Tibial nerve (tissue), 4 donors: Measurements from ENCODE around the gene PEX14. TPM values are rescaled to one million over a fixed set of nuclear protein-coding genes. Genes with fewer than 3 reads are reported as not detected.

ENCODE experiments used
- DNase-seq, 2 donors: peaks; one replicate each; pipeline ENCODE4 v3.0.0-alpha.2; 2019; ENCODE audit warnings: low spot score in 2 of 2
- H3K27ac ChIP-seq, 4 donors: fragments of 200-600 bp; sonication (generic) in 3 of 4; one replicate each; pipeline ENCODE4 v1.5.1; 2017 to 2019; ENCODE audit warnings: mild to moderate bottlenecking in 1 of 4
- H3K27me3 ChIP-seq, 2 donors: fragments of 200-600 bp; sonication (generic) in 1 of 2; one replicate each; pipeline versions ENCODE4 v1.5.1 to v1.6.0; 2017 to 2019
- H3K36me3 ChIP-seq, 3 donors: fragments of 200-600 bp; sonication (generic); one replicate each; pipeline ENCODE4 v1.5.1; 2018 to 2019
- H3K4me1 ChIP-seq, 4 donors: fragments of 200-600 bp; sonication (generic) in 3 of 4; one replicate each; pipeline ENCODE4 v1.5.1; 2017 to 2019
- H3K4me3 ChIP-seq, 4 donors: fragments of 200-600 bp; sonication (generic) in 3 of 4; one replicate each; pipeline ENCODE4 v1.5.1; 2017 to 2019; ENCODE audit warnings: mild to moderate bottlenecking in 1 of 4, moderate library complexity in 1 of 4
- H3K9me3 ChIP-seq, 4 donors: fragments of 200-600 bp; sonication (generic) in 3 of 4; one replicate each; pipeline ENCODE4 v1.5.1; 2017 to 2019
- CTCF ChIP-seq, 5 experiments: fragments of 200-600 bp in 3 of 5; fragments of 450-650 bp in 2 of 5; sonication (generic) in 3 of 5; IDR thresholded peaks; one replicate each; pipeline ENCODE4 v1.5.1; 2016 to 2019; ENCODE audit warnings: antibody characterized with exemption in 5 of 5, mild to moderate bottlenecking in 3 of 5, moderate library complexity in 2 of 5
- EP300 ChIP-seq, 2 donors: sonication (generic); formaldehyde crosslinking; IDR thresholded peaks; one replicate each; pipeline ENCODE4 v1.6.1; 2017; ENCODE audit warnings: antibody characterized with exemption in 2 of 2, mild to moderate bottlenecking in 1 of 2
- POLR2A ChIP-seq, 2 donors: fragments of 450-650 bp; IDR thresholded peaks; one replicate each; pipeline ENCODE4 v1.6.1; 2017; ENCODE audit warnings: antibody characterized with exemption in 2 of 2, mild to moderate bottlenecking in 2 of 2, moderate library complexity in 2 of 2
- WGBS, 2 donors: methylation state at CpG; one replicate each; pipeline ENCODE4 v1.1.5; 2018; 5-methylcytosine and 5-hydroxymethylcytosine counted together
- total RNA-seq, 4 donors: library from RNA; depleted of rRNA; stranded (reverse); fragments of >200 nt; gene quantifications; one replicate each; pipeline ENCODE4 v1.1.0, GENCODE V29; 2016

The PEX14 gene
- total RNA-seq, 4 donors from 2014 or later: 14.4 to 21.8 (median 18.2) TPM

GRCh38 chr1:10516925-10517676, 42.4 kb downstream of the PEX14 start:
- H3K27me3 ChIP-seq: no peaks in the 10 kb centered on the region
- H3K4me3 ChIP-seq: no peak overlapping the region
- TF ChIP-seq POLR2A (IDR thresholded peaks at IDR 0.05) (no peak), CTCF (IDR thresholded peaks at IDR 0.05) (no peak), EP300 (IDR thresholded peaks at IDR 0.05) (no peak)
- H3K36me3 ChIP-seq: no peaks in the 10 kb centered on the region
- no peaks in the 10 kb centered on the region for H3K9me3 ChIP-seq
- H3K27ac ChIP-seq: no peak overlapping the region
- peaks cover 0 to 36% (median 7%) of the 10 kb centered on the region in 4 donors for H3K4me1 ChIP-seq
- 71 to 73% methylated on average over 8 of the region's 8 CpGs for WGBS, 2 donors
- DNase-seq: no peak

GRCh38 chr1:10517677-10517982, 42.9 kb downstream of the PEX14 start:
- H3K27me3 ChIP-seq: no peaks in the 10 kb centered on the region
- no peaks in the 10 kb centered on the region for H3K9me3 ChIP-seq
- H3K4me1 ChIP-seq: peaks cover 0 to 40% (median 7%) of the 10 kb centered on the region in 4 donors
- H3K27ac ChIP-seq: no peak overlapping the region
- H3K4me3 ChIP-seq: no peak overlapping the region
- DNase-seq: no peak
- no peak for TF ChIP-seq EP300 (IDR thresholded peaks at IDR 0.05)
- TF ChIP-seq CTCF (IDR thresholded peaks at IDR 0.05): no peak
- TF ChIP-seq POLR2A (IDR thresholded peaks at IDR 0.05): no peak
- 91 to 95% methylated on average over 2 of the region's 2 CpGs for WGBS, 2 donors
- no peaks in the 10 kb centered on the region for H3K36me3 ChIP-seq

- H3K27ac ChIP-seq: no peak overlapping the region
These were observed 44.3 kb downstream of the PEX14 start for GRCh38 chr1:10519016-10519417.

GRCh38 chr1:10520497-10520896, 45.7 kb downstream of the PEX14 start:
- no peak for DNase-seq
- 91 to 94% methylated on average over 6 of the region's 6 CpGs for WGBS, 2 donors
- H3K36me3 ChIP-seq: no peaks in the 10 kb centered on the region
- H3K27me3 ChIP-seq: no peaks in the 10 kb centered on the region
- no peak overlapping the region for H3K4me3 ChIP-seq
- H3K9me3 ChIP-seq: no peaks in the 10 kb centered on the region
- H3K4me1 ChIP-seq: peaks cover 0 to 29% (median 1%) of the 10 kb centered on the region in 4 donors
- no peak for TF ChIP-seq EP300 (IDR thresholded peaks at IDR 0.05)
- no peak for TF ChIP-seq POLR2A (IDR thresholded peaks at IDR 0.05)
- TF ChIP-seq CTCF (IDR thresholded peaks at IDR 0.05): no peak
- H3K27ac ChIP-seq: no peak overlapping the region

More at GRCh38 chr1:10519016-10519417, 44.3 kb downstream of the PEX14 start:
- Histone ChIP-seq H3K9me3 (no peaks in the 10 kb centered on the region), H3K27me3 (no peaks in the 10 kb centered on the region), H3K4me3 (no peak overlapping the region), H3K4me1 (peaks cover 0 to 43% (median 7%) of the 10 kb centered on the region in 4 donors), H3K36me3 (no peaks in the 10 kb centered on the region)
- DNase-seq: no peak
- 37 to 64% methylated on average over 7 of the region's 7 CpGs for WGBS, 2 donors
- TF ChIP-seq POLR2A (IDR thresholded peaks at IDR 0.05) (no peak), CTCF (IDR thresholded peaks at IDR 0.05) (no peak), EP300 (IDR thresholded peaks at IDR 0.05) (no peak)

- no peaks in the 10 kb centered on the region for H3K27me3 ChIP-seq
- no peak for DNase-seq
- no peak overlapping the region for H3K4me3 ChIP-seq
- no peaks in the 10 kb centered on the region for H3K36me3 ChIP-seq
- H3K9me3 ChIP-seq: no peaks in the 10 kb centered on the region
- no peak overlapping the region for H3K27ac ChIP-seq
- peaks cover 0 to 25% (median 0%) of the 10 kb centered on the region in 4 donors for H3K4me1 ChIP-seq
- 89 to 90% methylated on average over 1 of the region's 1 CpG for WGBS, 2 donors
- TF ChIP-seq CTCF (IDR thresholded peaks at IDR 0.05) (no peak), EP300 (IDR thresholded peaks at IDR 0.05) (no peak), POLR2A (IDR thresholded peaks at IDR 0.05) (no peak)
These were observed 46.2 kb downstream of the PEX14 start for GRCh38 chr1:10520952-10521351.
